ENCODE data around the gene ATRN.

DNA sequence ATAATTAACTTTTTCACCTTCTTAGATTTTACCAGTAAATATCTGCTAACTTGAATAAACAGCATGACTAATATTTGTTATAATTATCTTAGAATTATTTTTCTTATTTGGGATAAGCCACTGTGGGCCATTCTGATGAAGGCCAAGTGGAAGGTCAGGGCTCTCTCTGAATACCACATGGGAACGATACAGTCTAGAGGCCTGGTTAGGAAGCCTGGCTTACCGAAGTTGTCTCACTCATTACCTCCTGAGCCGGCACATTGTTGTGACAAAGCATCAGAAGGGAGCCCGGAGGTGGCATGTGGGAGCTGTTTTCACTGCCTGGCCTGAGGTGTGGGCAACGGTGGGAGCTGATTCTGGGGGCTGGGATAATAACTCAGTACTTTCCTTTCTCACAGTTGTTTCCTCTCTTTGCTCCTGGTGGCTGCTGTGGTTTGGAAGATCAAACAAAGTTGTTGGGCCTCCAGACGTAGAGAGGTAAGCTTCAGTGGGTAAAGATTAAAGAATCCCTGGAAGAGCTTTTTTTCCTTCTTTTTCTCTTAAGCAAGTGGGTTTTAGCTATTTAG lies 163.2 kb downstream of the ATRN start:
- TF ChIP-seq, protein P1, sequence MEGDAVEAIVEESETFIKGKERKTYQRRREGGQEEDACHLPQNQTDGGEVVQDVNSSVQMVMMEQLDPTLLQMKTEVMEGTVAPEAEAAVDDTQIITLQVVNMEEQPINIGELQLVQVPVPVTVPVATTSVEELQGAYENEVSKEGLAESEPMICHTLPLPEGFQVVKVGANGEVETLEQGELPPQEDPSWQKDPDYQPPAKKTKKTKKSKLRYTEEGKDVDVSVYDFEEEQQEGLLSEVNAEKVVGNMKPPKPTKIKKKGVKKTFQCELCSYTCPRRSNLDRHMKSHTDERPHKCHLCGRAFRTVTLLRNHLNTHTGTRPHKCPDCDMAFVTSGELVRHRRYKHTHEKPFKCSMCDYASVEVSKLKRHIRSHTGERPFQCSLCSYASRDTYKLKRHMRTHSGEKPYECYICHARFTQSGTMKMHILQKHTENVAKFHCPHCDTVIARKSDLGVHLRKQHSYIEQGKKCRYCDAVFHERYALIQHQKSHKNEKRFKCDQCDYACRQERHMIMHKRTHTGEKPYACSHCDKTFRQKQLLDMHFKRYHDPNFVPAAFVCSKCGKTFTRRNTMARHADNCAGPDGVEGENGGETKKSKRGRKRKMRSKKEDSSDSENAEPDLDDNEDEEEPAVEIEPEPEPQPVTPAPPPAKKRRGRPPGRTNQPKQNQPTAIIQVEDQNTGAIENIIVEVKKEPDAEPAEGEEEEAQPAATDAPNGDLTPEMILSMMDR (IDR thresholded peaks at IDR 0.05; ENCODE audit: control extremely low read depth in 1 of 3, insufficient read depth in 1 of 3, low read depth in 1 of 3, low read length in 3 of 3): no peak
- no peak for TF ChIP-seq POLR2A (IDR thresholded peaks at IDR 0.05; ENCODE audit: control extremely low read depth in 1 of 2, low read depth in 2 of 2, low read length in 2 of 2)
- no peak for TF ChIP-seq BRCA1 (IDR thresholded peaks at IDR 0.05; ENCODE audit: low read depth, low read length)
- no peak for TF ChIP-seq CREB1 (IDR thresholded peaks at IDR 0.05)
- TF ChIP-seq YY1 (IDR thresholded peaks at IDR 0.05; ENCODE audit: low read depth, low read length): no peak
- no peak for TF ChIP-seq CHD2 (IDR thresholded peaks at IDR 0.05; ENCODE audit: low read length)
- no peak for TF ChIP-seq TCF12 (IDR thresholded peaks at IDR 0.05; ENCODE audit: low read depth, low read length)
- no peak for TF ChIP-seq TAF1 (IDR thresholded peaks at IDR 0.05; ENCODE audit: low read depth, low read length)
- TF ChIP-seq SP1 (IDR thresholded peaks at IDR 0.05; ENCODE audit: low read depth, low read length): no peak
- TF ChIP-seq USF2 (IDR thresholded peaks at IDR 0.05; ENCODE audit: low read length): no peak
- TF ChIP-seq ATF3 (IDR thresholded peaks at IDR 0.05; ENCODE audit: insufficient read depth, low read depth, low read length): no peak
- TF ChIP-seq SIRT6 (IDR thresholded peaks at IDR 0.05; ENCODE audit: low read length): no peak
- no peak for TF ChIP-seq KDM1A (IDR thresholded peaks at IDR 0.05; ENCODE audit: borderline replicate concordance, low read length)
- no peak for TF ChIP-seq CHD1 (IDR thresholded peaks at IDR 0.05; ENCODE audit: low read depth, low read length)

All from H1 (cell line).